GF-D8 (cell line): ENCODE data around the gene MEPCE.
"Not testable (repeated sequence)": the region's sequence is repeated elsewhere in the genome, so short reads cannot be mapped to it uniquely, and the experiment has no call there.

Experiments used
- DNase-seq: peaks from one replicate; lab custom pipeline; 2025; lab: John Stamatoyannopoulos, UW

Gene MEPCE

DNA sequence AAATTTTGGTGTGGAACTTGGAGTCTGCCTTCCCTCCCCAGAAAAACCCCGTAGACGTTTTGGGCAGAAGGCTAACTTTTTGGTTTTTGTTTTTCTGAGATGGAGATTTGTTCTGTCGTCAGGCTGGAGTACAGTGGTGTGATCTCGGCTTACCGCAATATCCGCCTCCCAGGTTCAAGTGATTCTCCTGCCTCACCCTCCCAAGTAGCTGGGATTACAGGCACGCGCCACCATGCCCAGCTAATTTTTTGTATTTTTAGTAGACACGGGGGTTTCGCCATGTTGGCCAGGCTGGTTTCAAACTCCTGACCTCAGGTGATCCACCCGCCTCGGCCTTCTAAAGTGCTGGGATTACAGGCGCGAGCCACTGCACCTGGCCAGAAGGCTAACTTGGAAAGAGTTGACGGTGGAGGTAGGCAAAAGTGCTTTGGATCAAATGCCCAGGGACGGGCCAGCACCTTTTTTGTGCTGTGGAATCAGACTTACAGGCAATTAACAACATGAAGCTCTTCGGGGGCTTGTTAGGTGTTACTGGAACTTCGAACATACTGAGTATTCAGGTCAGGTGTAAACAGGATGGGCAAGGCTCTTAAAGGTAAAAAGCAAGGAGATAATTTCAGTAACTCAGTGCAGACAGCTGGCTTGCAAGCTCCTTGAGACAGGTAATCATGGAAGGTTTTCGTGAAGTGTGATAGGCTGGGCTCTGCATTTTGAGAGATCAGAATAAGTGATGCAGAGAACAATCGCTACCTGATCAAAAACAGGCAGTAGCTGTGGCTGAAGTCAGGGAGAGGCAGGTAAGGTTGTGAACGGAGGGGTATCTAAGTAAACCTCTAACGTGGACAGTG, 4.9 kb downstream of the MEPCE start:
- no peak for DNase-seq

DNA sequence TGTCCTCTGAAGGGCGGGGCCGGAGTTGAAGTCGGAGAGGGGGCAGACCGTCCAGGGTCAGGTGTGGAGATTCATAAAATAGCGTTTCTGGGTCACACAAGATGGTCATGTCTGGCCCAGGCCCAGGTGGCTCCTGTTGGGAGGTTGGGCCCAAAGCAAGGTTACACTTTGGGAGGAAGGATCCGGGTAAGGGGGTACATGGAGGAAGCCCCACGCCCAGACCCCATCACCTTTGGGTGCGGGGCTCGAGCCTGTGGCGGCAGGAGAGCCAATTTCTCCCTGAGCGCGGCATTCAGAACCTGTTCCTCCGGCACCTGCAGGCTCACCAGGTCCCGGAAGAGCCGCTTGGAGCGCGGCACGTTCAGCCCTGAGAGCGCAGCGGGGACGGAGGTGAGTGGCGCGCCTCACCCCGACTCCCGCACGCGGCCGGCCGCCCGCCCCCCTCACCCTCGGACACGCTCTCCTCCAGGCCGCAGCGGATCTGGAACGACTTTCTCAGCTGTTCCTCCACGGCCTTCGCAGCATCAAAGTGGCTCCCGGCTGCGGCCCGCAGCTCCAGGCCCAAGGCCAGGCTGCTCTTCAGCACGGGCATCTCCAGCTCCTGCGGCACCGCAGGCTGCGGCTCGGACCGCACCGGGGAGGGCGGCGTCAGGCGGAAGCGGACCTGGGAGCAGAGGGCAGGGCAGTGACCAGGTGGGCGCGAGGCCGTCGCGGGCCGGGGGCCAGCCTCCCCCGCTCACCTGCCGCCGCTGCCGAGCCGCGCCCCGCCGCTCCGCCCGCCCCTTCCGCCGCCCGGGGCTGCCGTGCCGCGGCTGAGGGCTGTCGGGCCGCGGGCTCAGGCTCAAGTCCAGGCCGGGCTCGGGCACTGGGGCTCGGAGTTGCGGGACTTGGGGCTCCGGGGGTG, 6.0 kb downstream of the MEPCE start:
- no peak for DNase-seq

DNA sequence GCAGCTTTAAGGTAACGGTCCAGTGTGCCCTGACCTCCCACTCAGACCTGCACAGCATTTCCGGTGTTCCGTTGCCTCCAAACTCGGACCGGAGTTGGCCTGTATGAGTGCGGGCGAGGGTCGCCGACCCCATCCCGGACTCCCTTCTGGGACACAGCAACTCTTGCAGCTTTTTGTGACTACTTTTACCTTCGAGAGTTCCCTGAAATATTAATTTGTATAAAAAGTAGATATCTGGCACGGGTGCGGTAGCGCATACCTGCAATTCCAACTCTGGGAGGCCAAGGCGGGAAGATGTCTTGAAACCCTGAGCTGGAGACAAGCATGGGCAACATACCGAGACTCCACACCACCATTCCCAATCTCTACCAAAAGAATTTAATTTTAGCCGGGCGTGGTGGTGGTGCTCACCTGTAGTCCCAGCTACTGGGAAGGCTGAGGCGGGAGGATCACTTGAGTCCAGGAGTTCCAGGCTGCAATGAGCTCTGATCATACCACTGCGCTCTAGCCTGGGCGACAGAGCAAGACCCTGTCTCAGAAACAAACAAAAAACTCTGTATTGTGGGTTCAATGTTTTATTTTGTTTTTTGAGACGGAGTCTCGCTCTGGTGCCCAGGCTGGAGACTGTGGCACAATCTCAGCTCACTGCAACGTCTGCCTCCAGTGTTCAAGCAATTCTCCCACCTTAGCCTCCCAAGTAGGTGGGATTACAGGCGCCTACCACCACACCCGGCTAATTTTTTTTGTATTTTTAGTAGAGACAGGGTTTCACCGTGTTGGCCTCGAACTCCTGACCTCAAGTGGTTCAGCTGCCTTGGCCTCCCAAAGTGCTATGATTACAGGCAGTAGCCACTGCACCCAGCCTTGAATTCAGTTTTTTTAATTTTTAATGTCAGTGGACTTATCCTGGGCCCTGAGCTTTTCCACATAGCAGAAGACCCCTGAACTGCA, 7.8 kb downstream of the MEPCE start:
- DNase-seq = no peak

DNA sequence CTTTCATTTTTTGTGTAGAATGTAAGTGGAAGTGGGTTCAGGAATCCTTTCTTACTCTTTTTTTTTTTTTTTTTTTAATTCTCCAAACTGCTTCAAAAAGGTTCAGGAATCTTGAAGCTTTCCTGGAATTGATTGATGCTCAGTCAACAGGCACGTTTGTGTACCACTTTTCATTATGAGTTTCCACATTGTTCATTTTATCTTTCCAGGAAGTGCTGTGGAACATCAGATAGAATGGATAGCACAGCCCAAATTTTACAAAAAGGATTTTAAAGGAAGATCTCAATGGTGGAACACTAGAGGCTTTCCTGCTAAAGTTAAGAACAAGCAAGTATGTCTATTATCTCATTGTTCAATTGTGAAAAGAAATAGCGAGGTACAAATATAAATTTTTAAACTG, 8.5 kb downstream of the MEPCE start:
- no peak for DNase-seq

DNA sequence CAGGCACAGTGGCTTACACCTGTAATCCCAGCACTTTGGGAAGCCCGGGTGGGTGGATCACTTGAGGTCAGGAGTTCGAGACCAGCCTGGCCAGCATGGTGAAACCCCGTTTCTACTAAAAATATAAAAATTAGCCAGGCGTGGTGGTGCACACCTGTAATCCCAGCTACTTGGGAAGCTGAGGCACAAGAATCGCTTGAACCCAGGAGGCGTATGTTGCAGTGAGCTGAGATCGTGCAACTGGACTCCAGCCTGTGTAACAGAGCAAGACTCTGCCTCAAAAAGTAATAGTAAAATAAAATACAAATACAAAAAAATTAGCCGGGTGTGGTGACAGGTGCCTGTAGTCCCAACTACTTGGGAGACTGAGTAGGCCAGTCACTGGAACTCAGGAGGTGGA, 9.1 kb downstream of the MEPCE start:
- DNase-seq = not testable (repeated sequence)

DNA sequence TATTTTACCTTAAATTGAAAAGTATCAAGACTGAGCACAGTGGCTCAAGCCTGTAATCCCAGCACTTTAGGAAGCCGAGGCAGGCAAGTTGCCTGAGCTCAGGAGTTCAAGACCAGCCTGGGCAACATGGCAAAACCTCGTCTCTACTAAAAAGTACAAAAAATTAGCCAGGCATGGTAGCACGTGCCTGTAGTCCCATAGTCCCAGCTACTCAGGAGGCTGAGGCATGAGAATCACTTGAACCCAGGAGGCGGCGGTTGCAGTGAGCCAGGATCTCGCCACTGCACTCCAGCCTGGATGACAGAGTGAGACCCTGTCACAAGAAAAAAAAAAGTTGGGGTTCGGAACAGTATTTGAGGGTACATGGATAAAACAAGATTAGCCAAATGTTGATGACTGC, 9.6 kb downstream of the MEPCE start:
- DNase-seq = not testable (repeated sequence)

DNA sequence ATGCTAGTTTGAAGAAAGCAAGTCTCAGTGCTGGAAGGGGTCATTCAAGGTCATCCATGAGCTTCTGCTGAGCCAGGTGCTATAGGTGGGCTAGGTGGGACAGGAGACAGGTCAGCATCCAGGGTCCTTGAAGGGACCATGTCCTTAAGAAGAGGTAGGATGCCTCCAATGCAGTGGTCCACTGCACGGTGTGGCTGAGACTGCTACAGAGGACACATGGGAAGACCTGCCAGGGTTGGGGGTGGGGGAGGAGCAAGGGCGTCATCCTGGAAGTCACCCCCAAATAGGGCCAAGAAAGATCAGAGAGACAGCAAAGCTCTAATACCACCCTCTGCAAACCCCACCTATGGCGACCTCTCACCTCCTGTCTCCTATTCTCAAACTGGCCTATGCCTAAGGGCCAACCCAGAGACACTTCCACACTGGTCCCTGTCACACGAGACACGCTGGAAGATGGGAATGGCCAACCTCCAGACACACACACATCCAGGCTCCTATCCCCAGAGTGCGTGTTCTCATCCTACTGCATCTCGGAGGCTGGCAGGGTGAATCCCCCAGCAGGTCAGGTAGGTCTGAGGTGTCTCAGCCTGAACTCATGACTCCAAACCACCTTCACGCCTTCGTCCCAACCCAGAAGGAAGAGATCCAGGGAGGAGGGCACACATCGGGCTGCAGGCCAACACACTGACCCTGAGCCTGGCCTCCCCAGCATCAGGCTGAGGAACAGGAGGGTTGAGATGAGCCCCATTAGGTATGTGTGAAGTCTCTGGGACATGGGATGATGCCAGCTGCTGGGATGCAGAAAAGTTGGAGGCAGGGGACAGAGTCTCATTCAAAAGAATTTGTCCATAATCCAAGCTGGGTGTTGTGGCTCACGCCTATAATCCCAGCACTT, 12.3 kb downstream of the MEPCE start:
- DNase-seq = no peak

DNA sequence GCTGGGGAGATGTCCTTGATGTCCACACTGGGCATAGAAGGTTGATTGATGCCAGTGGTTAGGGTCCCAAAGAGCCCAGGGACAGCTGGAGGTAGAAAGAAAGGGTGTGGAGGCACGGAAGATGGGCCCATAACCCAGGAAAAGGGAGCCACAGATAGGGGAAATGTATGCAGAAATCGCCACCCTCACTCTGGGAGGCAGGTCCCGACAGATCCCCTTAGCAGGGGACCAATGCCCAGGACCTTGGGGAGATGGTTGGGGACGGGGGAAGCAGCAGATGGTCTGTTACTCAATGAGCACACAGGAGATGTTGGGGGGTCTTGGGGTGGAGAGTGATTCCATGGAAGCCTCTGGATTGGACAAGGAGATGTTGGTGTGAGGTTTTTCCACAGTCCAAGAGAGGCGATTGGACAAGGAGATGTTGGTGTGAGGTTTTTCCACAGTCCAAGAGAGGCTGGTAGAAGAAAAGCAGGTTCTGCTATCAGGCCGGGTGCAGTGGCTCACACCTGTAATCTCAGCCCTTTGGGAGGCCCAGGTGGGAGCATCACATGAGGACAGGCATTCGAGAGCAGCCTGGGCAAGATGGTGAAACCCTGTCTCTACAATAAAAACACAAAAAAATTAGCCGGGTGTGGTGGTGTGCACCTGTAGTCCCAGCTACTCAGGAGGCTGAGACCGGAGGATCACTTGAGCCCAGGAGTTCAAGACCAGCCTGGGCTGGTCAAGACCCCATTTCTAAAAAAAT, 13.6 kb downstream of the MEPCE start:
- no peak for DNase-seq

DNA sequence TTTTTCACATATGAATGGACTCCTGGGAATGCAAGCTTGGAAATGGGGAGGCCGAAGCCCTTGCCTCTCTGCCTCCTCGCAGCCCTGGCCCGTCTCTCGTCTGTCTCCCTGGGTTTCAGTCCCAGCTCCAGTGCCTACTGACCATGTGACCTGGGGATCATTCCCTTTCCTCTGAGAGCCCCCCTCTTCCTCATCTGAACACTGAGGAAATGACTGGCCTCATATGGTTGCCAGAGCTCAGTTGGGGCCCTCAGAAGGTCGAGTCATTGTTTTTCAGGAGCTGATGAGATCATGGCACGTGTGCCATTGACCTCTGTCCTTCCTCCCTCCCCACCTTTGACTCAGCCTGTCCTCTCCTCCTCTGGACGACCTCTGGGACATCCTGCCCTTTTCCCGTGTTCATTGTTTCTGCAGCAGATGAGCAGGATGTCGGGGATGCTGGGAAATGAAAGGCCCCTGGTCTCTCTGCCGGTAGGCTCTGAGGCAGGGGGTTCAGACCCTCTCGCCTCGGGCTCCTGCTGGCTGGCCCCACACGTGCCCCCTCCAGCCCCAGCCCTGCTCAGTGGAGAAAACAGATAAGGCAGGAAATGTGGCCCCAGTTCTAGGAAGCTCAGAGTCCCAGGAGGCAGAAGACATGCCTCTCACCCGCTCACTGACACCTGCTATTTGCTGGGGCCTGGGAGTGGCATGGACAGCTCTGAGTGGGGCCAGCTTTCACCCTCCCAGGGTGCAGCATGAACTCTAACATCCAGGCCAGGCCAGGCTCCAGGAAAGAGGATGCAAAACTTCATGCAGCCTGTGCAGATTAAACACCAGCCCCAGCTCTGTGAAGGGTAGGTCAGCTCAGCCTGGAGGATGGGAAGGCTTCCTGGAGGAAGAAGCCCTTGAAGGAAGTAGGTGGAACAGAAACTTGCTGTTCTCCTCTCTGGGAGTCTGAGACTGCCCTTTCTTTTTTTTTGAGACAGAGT, 15.0 kb downstream of the MEPCE start:
- peak; percentile 89 for DNase-seq

DNA sequence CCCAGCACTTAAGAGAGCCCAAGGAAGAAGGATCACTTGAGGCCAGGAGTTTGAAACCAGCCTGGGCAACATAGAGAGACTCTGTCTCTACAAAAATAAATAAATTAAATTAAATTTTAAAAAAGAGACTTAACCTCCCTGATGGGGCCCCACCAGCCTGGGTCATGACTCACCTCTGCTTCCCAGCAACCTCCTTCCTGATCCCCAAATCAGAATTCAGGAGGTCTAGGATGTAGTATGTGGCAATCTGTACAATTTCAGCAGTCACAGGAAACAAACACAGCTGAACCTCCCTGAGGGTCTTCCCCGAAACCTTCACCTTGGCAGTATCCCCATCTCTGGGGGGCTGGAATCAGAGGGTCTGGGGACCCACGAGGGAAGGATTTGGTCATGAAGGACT, 16.4 kb downstream of the MEPCE start:
- no peak for DNase-seq

DNA sequence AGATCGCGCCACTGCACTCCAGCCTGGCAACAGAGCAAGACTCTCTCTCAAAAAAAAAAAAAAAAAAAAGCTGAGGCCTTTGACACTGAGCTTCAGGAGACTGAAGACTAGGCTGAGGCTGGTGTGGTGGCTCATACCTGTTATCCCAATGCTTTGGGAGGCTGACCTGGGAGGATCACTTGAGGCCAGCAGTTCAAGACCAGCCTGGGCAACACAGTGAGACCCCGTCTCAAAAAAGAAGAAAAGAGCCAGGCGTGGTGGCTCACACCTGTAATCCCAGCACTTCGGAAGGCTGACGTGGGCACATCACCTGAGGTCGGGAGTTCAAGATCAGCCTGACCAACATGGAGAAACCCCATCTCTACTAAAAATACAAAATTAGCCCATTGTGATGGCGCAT, 17.7 kb downstream of the MEPCE start:
- DNase-seq = not testable (repeated sequence)

DNA sequence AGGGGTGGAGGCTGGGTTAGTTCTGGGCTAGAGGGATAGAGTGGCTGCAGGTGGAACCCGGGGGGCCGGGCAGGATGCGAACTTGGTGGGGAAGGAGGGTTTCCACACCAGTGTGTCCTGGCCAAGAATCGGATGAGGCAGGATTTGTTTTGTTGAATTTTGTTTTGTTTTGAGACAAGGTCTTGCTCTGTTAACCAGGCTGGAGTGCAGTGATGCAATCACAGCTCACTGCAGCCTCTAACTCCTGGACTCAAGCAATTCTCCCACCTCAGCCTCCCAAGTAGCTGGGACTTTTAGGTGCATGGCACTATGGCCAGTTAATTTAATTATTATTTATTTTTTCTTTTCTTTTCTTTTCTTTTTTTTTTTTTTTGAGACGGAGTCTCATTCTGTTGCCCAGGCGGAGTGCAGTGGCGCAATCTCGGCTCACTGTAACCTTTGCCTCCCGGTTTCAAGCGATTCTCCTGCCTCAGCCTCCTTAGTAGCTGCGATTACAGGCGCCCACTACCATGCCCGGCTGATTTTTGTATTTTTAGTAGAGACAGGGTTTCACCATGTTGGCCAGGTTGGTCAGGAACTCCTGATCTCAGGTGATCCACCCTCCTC, 19.7 kb downstream of the MEPCE start:
- no peak for DNase-seq

DNA sequence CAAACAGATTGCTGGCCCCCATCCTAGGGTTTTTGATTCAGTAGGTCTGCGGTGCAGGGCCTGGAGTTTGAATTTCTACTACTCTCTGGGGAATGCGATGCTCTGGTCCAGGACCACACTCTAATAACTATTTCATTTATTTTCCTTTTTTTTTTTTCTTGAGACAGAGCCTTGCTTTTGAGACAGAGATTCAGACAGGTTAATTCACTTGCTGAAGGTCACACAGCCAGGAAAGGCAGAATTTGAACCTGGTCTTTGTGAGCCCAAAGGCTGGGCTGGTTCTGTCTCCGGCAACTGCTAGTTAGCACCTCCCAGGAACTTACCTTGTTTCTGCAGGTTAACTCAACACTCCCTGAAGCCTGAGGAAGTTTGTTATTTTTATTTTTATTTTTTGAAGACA, 22.9 kb downstream of the MEPCE start:
- DNase-seq = no peak

DNA sequence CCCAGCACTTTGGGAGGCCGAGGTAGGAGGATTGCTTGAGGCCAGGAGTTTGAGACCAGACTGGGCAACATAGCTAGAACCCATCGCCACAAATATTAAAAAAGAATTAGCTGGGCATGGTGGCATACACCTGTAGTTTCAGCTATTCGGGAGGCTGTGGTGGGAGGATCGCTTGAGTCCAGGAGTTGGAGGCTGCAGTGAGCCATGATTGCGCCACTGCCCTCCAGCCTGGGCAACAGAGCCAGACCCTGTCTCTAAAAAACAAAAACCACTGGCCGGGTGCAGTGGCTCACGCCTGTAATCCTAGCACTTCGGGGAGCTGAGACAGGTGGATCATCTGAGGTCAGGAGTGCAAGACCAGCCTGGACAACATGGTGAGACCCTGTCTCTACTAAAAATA, 24.2 kb downstream of the MEPCE start:
- not testable (repeated sequence) for DNase-seq

DNA sequence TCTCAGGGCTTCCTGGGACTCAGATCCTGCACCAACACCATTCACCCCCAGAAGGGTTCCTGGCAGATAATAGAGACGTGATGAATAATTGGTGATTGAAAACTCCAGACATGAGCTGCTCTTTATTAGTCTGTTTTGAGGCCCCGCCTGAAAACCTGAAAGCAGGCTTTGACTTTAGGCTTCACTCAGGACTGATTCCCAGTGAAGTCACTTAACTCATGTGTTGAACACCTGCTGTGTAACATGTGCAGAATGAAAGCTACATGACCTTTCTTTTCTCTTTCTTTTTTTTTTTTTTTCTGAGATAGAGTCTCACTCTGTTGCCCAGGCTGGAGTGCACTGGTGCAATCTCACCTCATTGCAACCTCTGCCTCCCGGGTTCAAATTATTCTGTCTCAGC, 25.6 kb downstream of the MEPCE start:
- no peak for DNase-seq

DNA sequence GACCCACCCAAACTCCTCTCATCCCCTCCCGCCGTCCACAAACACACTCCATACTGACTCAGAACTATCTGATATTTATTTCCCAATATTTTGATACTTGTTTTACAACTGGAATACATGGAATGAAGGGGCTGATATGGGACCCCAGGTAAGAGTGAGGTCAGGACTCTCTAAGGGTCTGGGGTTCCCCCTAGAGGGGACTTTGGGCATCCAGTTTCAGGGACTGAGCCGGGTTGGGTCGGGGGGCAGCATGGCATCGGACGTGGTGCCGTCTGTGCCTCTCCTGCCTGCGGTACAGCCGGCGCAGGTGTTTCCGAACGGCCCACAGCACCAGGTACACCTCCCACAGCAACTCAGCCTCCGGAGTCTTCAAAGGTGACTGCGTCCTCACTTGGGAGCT, 26.9 kb downstream of the MEPCE start:
- DNase-seq = no peak

DNA sequence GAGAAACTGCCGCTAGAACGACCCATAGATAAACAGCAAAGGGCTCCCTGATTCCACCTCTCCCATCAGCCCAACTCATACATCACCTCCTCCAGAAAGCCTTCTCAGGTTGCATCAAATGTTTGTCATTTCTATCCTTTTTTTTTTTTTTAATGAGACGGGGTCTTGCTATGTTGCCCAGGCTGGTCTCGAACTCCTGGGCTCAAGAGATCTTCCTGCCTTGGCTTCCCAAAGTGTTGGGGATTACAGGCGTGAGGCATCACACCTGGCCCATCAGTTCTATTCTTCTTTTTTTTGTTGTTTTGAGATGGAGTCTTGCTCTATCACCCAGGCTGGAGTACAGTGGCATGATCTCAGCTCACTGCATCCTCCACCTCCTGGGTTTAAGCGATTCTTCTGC, 27.4 kb downstream of the MEPCE start:
- DNase-seq = no peak

DNA sequence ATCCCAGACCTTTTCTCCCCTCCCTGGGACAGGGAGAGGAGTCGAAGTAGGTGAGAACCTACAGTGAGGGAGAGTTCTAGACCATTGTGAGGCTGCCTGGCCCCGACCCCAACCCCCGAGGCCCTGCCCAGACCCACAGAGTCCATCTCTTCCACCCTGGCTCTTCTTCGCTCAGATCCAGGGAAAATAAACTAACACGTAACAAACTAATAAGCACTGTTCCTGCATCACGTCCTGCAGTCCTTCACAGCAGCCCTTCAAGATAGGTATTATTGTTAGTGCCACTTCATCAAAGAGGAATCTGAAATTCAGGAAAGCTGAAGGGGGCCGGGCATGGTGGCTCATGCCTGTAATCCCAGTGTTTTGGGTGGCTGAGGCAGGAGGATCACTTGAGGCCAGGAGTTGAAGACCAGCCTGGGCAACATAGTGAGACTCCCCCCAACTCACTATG, 34.6 kb downstream of the MEPCE start, which contains the start of gene SPACDR:
SPACDR (minus strand) TSS at position 51 of the 451 bp plus-strand sequence. CDS start 235 bp downstream, outside the sequence.
- no peak for DNase-seq
